Endothelial cell of umbilical vein (primary cell): ENCODE data around the gene NAGPA.

Experiments
- EZH2 ChIP-seq: IDR thresholded peaks from 2 replicates; pipeline ENCODE4 v1.6.1; 2012; ENCODE audit warnings: borderline replicate concordance, low read depth, mild to moderate bottlenecking, moderate library complexity, low read length, inconsistent platforms; ENCODE audit not compliant: severe bottlenecking
- POLR2A ChIP-seq: IDR thresholded peaks from 2 replicates; pipeline ENCODE4 v1.6.1; 2012; ENCODE audit warnings: low read depth, mild to moderate bottlenecking, control low read depth, low read length
- TF ChIP-seq, protein P1 (sequence below), 2 donors: IDR thresholded peaks; 1 replicate in 1 of 2; 2 replicates in 1 of 2; pipeline ENCODE4 v1.5.1; 2011; ENCODE audit warnings: low read length in 2 of 2, mild to moderate bottlenecking in 2 of 2, moderate library complexity in 2 of 2, control low read depth in 1 of 2, inconsistent platforms in 1 of 2, low read depth in 1 of 2; ENCODE audit not compliant: insufficient read depth in 1 of 2; ENCODE audit errors: extremely low read depth in 1 of 2
- TF ChIP-seq, protein P2 (sequence below): IDR thresholded peaks from 2 replicates; pipeline ENCODE4 v1.6.1; 2011; ENCODE audit not compliant: insufficient read depth, insufficient read length

GRCh38 chr16:5001986-5002385, 31.7 kb downstream of the NAGPA start:
- TF ChIP-seq, protein P1, sequence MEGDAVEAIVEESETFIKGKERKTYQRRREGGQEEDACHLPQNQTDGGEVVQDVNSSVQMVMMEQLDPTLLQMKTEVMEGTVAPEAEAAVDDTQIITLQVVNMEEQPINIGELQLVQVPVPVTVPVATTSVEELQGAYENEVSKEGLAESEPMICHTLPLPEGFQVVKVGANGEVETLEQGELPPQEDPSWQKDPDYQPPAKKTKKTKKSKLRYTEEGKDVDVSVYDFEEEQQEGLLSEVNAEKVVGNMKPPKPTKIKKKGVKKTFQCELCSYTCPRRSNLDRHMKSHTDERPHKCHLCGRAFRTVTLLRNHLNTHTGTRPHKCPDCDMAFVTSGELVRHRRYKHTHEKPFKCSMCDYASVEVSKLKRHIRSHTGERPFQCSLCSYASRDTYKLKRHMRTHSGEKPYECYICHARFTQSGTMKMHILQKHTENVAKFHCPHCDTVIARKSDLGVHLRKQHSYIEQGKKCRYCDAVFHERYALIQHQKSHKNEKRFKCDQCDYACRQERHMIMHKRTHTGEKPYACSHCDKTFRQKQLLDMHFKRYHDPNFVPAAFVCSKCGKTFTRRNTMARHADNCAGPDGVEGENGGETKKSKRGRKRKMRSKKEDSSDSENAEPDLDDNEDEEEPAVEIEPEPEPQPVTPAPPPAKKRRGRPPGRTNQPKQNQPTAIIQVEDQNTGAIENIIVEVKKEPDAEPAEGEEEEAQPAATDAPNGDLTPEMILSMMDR (IDR thresholded peaks at IDR 0.05; ENCODE audit: extremely low read depth in 1 of 2, insufficient read depth in 1 of 2, low read depth in 1 of 2, low read length in 2 of 2) = no peak
- TF ChIP-seq EZH2 (no peak), POLR2A (no peak)
- TF ChIP-seq, protein P2, sequence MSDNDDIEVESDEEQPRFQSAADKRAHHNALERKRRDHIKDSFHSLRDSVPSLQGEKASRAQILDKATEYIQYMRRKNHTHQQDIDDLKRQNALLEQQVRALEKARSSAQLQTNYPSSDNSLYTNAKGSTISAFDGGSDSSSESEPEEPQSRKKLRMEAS = no peak
